Loucy (cell line): ENCODE data around the gene CASK.

Source experiments
- H2AFZ ChIP-seq: fragments of 200-600 bp; sonication (generic); 2 replicates; pipeline ENCODE4 v1.6.0; 2016; ENCODE audit warnings: antibody characterized with exemption, mild to moderate bottlenecking, low read length, moderate library complexity
- H3F3A ChIP-seq: fragments of 200-600 bp; 2 replicates; pipeline ENCODE4 v1.6.0; 2016; ENCODE audit warnings: antibody characterized with exemption, low read depth, mild to moderate bottlenecking
- H3K27me3 ChIP-seq: fragments of 200-600 bp; sonication (generic); 2 replicates; pipeline ENCODE4 v1.6.1; 2014; ENCODE audit warnings: low read length, mild to moderate bottlenecking; ENCODE audit not compliant: insufficient read depth, poor library complexity, severe bottlenecking
- H3K36me3 ChIP-seq: fragments of 200-600 bp; sonication (generic); 2 replicates; pipeline ENCODE4 v1.6.1; 2016; ENCODE audit warnings: low read length; ENCODE audit not compliant: insufficient read depth
- H3K4me1 ChIP-seq: fragments of 200-600 bp; sonication (generic); 2 replicates; pipeline ENCODE4 v1.5.1; 2014; ENCODE audit warnings: low read length, mild to moderate bottlenecking; ENCODE audit not compliant: insufficient read depth, poor library complexity, severe bottlenecking
- H3K4me2 ChIP-seq: fragments of 200-600 bp; sonication (generic); 2 replicates; pipeline ENCODE4 v1.6.0; 2014; ENCODE audit warnings: antibody characterized with exemption, low read length, low read depth, mild to moderate bottlenecking; ENCODE audit not compliant: poor library complexity, severe bottlenecking
- H3K4me3 ChIP-seq: fragments of 200-600 bp; sonication (generic); 2 replicates; pipeline ENCODE4 v1.5.1; 2014; ENCODE audit warnings: low read length, mild to moderate bottlenecking, mixed read lengths; ENCODE audit not compliant: poor library complexity, severe bottlenecking
- H3K79me2 ChIP-seq: fragments of 200-600 bp; sonication (generic); 2 replicates; pipeline ENCODE4 v1.6.1; 2014; ENCODE audit warnings: low read length; ENCODE audit not compliant: insufficient read depth
- H3K9ac ChIP-seq: fragments of 200-600 bp; sonication (generic); 2 replicates; pipeline ENCODE4 v1.6.0; 2014; ENCODE audit warnings: mild to moderate bottlenecking, low read depth, low read length, moderate library complexity; ENCODE audit not compliant: poor library complexity, severe bottlenecking
- H3K9me2 ChIP-seq: fragments of 200-600 bp; sonication (generic); replicated peaks from 2 replicates; pipeline ENCODE4 v1.6.1; 2016; ENCODE audit warnings: low read depth, low read length, mixed read lengths
- H3K9me3 ChIP-seq: fragments of 200-600 bp; sonication (generic); 2 replicates; pipeline ENCODE4 v1.6.1; 2014; ENCODE audit warnings: mild to moderate bottlenecking, antibody characterized with exemption, low read length, low read depth; ENCODE audit not compliant: insufficient read depth
- H4K20me1 ChIP-seq: fragments of 200-600 bp; sonication (generic); 2 replicates; pipeline ENCODE4 v1.6.0; 2014; ENCODE audit warnings: antibody characterized with exemption, low read length, mild to moderate bottlenecking; ENCODE audit not compliant: insufficient read depth, poor library complexity, severe bottlenecking
- EZH2phosphoT487 ChIP-seq: fragments of 200-600 bp; IDR thresholded peaks from 2 replicates; pipeline ENCODE4 v1.6.1; 2018; ENCODE audit warnings: antibody characterized with exemption, mild to moderate bottlenecking, moderate library complexity, borderline replicate concordance
- TF ChIP-seq, protein P1 (sequence below): fragments of 200-600 bp; sonication (generic); conservative IDR thresholded peaks from 2 replicates; pipeline ENCODE4 v1.5.1; 2014; ENCODE audit warnings: mild to moderate bottlenecking, antibody characterized with exemption, low read length

CASK gene

DNA sequence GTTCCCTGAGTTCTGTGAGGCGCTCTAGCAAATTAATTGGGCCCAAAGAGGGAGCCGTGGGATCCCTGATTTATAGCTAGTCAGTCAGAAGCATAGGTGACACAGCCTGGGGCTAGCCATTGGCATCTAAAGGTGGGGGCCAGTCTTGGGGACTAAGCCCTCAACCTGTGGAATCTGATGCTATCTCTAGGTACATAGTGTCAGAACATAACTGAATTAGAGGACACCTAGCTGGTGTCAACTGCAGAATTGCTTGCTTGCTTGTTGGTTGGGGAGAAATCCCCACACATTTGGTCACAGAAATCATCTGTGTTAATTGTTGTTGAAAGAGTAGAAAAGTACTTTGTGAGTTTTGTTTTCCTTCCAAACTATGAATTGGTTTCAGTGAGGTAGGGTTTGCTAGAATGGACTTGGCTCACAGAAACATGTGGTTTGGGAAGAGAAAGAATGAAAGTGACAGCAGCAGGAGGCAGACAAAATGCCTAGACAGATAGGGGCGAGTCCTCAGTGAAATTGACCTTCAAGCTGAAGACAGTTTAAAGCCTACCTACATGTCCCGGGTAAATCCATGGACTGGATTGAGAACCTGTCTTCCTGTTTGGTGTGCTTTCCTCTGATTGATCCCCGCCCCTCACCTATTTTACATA is 212.2 kb downstream of the CASK start:
- Histone ChIP-seq H4K20me1 (no peaks in the 10 kb centered on the region), H3K4me1 (peaks cover under 1% of the 10 kb centered on the region), H3F3A (no peaks in the 10 kb centered on the region), H3K9me2 (no peaks in the 10 kb centered on the region), H3K79me2 (no peaks in the 10 kb centered on the region), H3K9ac (no peak overlapping the region), H3K9me3 (no peaks in the 10 kb centered on the region), H3K36me3 (no peaks in the 10 kb centered on the region), H2AFZ (no peak overlapping the region), H3K4me2 (no peak overlapping the region), H3K27me3 (no peaks in the 10 kb centered on the region), H3K4me3 (no peak overlapping the region)
- TF ChIP-seq EZH2phosphoT487, result no peak
- TF ChIP-seq, protein P1, sequence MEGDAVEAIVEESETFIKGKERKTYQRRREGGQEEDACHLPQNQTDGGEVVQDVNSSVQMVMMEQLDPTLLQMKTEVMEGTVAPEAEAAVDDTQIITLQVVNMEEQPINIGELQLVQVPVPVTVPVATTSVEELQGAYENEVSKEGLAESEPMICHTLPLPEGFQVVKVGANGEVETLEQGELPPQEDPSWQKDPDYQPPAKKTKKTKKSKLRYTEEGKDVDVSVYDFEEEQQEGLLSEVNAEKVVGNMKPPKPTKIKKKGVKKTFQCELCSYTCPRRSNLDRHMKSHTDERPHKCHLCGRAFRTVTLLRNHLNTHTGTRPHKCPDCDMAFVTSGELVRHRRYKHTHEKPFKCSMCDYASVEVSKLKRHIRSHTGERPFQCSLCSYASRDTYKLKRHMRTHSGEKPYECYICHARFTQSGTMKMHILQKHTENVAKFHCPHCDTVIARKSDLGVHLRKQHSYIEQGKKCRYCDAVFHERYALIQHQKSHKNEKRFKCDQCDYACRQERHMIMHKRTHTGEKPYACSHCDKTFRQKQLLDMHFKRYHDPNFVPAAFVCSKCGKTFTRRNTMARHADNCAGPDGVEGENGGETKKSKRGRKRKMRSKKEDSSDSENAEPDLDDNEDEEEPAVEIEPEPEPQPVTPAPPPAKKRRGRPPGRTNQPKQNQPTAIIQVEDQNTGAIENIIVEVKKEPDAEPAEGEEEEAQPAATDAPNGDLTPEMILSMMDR, result no peak

DNA sequence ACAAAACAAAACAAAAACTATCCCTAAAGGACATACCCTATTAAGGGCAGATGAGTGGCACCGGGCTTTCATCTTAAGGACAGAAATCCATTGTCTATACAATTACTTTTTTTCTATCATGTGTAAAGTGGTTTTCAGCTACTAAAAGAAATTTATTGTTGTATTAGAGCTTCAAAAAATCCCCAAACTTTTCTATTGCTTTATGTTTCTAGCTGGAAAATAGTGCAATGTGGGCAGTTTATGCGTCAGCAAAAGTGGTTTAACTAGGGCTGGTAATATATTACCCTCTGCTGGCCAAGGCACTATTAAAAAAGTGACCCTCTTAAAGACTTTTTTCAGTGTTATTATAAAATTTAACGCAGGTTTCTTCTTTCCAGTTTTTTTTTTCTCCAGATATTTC is 214.9 kb downstream of the CASK start:
- Histone ChIP-seq H3K4me2 (no peak overlapping the region), H3K4me3 (no peak overlapping the region), H4K20me1 (no peaks in the 10 kb centered on the region), H2AFZ (no peak overlapping the region), H3K4me1 (peaks cover 5% of the 10 kb centered on the region), H3K9me2 (no peaks in the 10 kb centered on the region), H3K9me3 (no peaks in the 10 kb centered on the region), H3K27me3 (no peaks in the 10 kb centered on the region), H3K9ac (no peak overlapping the region), H3K79me2 (no peaks in the 10 kb centered on the region), H3F3A (no peaks in the 10 kb centered on the region; the same call in 1 of the 2 replicates), H3K36me3 (no peaks in the 10 kb centered on the region)
- no peak for TF ChIP-seq EZH2phosphoT487
- TF ChIP-seq, protein P1, result no peak

DNA sequence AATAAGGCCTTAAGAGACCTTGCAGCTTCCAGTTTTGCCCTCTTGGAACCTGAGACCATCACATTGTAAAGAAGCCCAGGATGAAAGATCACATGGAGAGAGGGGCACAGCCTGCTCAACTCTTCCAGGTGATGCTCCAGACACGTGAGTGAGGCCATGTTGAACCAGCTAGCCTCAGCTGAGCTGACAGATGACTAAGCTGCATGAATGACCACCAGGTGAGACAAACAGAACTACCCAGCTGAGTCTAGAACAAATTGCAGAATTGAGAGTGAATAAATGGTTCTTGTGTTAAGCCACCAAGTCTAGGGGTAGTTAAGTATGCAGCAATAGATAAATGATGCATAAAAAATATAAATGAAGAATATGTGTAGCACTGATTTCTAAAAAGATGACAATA is 216.1 kb downstream of the CASK start:
- Histone ChIP-seq H3K9ac (no peak overlapping the region), H3K27me3 (no peaks in the 10 kb centered on the region), H3K9me3 (no peaks in the 10 kb centered on the region), H3F3A (no peaks in the 10 kb centered on the region; the same call in 1 of the 2 replicates), H3K9me2 (no peaks in the 10 kb centered on the region), H3K36me3 (no peaks in the 10 kb centered on the region), H3K4me2 (no peak overlapping the region), H4K20me1 (no peaks in the 10 kb centered on the region), H2AFZ (no peak overlapping the region), H3K79me2 (no peaks in the 10 kb centered on the region), H3K4me1 (peaks cover 5% of the 10 kb centered on the region), H3K4me3 (no peak overlapping the region)
- TF ChIP-seq, protein P1, result no peak
- TF ChIP-seq EZH2phosphoT487, result no peak
